Mononuclear cell (primary cell): ENCODE results near the gene HARBI1. TPM values are rescaled to one million over a fixed set of nuclear protein-coding genes. Genes with fewer than 3 reads are reported as not detected.
"Not testable (repeated sequence)": the region's sequence is repeated elsewhere in the genome, so short reads cannot be mapped to it uniquely, and the experiment has no call there.

ENCODE experiments used
- H3K27me3 ChIP-seq: 2 replicates; pipeline ENCODE4 v1.6.0; 2011; ENCODE audit warnings: low read length, control low read depth; ENCODE audit not compliant: insufficient read depth
- H3K4me1 ChIP-seq: 2 replicates; pipeline ENCODE4 v1.5.1; 2011; ENCODE audit warnings: mild to moderate bottlenecking, low read length, control low read depth; ENCODE audit not compliant: insufficient read depth
- H3K4me3 ChIP-seq: 2 replicates; pipeline ENCODE4 v1.5.1; 2011; ENCODE audit warnings: mild to moderate bottlenecking, low read length, moderate library complexity
- H3K9me3 ChIP-seq: 2 replicates; pipeline ENCODE4 v1.5.1; 2011; ENCODE audit warnings: low read depth, mild to moderate bottlenecking, control low read depth, low read length
- total RNA-seq: library from RNA; depleted of rRNA; stranded (reverse); fragments of >200 nt; gene quantifications from one replicate; pipeline ENCODE4 v1.2.3, GENCODE V29; 2012

Gene HARBI1
- total RNA-seq, 1 donor, result 10.6 TPM

DNA sequence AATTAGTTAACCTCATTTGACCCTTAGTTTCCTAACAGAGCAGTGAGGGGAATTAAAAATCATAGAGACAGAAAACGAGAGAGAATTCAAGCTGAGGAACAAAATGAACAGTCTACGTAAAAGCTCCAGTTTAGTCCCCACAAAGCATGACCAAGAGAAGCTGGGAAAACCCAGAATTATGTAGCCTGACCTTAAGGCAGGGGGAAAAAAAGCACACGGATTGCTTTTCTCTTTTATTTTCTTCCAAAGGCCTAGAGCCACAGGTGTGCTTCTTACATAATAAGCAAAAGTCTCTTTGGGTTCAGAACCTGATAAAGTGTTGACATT lies 22.7 kb downstream of the HARBI1 start:
- H3K27me3 ChIP-seq, result no peaks in the 10 kb centered on the region
- H3K4me3 ChIP-seq, result peak overlapping the region; percentile 92
- no peaks in the 10 kb centered on the region for H3K9me3 ChIP-seq
- H3K4me1 ChIP-seq, result peaks cover 32% of the 10 kb centered on the region

DNA sequence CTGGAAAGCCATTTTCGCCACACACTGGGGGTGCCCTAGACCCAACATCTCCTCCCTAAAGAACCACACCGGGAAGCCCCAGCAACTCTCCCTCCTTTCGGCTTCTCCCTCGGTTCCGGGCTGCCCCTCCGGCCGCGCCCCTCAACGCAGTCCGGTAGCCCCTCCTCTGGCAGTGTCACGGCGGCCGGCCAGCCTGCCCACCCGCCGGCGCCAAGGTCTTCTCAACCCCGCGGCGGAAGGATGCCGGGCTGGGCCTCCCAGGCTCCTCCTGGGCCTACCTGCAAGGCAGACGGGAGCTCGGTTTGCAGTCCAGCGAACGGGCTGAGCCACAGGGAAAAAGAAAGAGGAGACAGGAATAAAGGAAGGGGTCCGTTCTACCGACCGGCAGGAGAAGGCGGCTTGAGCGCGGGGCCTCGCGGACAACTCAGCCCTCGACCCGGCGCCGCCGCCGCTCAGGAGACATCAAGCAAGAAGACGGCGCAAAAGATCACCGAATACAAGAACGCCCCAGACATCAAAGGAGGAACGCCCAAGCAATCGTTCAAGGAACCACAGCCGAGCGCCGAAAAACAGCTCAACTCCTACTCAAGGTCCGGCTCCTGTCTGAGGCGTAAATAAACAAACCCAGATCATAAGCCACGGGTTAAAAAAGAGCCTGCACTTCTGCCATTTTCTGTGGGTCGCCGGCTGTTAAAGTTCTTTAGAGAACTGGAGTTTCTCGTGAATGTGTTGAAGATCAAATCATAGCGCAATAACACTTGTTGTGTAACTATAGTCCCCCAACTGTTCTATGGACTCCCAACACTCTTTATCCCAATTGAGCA lies 23.3 kb downstream of the HARBI1 start, which contains the start of gene AMBRA1:
TSS of gene AMBRA1 (minus strand) at position 474 of the 824 bp plus-strand sequence. CDS start 45,643 bp downstream, outside the sequence.
- no peaks in the 10 kb centered on the region for H3K9me3 ChIP-seq
- H3K27me3 ChIP-seq, result no peaks in the 10 kb centered on the region
- peak within 1 kb of the TSS; percentile 92 for H3K4me3 ChIP-seq
- H3K4me1 ChIP-seq, result peaks cover 32% of the 10 kb centered on the region

DNA sequence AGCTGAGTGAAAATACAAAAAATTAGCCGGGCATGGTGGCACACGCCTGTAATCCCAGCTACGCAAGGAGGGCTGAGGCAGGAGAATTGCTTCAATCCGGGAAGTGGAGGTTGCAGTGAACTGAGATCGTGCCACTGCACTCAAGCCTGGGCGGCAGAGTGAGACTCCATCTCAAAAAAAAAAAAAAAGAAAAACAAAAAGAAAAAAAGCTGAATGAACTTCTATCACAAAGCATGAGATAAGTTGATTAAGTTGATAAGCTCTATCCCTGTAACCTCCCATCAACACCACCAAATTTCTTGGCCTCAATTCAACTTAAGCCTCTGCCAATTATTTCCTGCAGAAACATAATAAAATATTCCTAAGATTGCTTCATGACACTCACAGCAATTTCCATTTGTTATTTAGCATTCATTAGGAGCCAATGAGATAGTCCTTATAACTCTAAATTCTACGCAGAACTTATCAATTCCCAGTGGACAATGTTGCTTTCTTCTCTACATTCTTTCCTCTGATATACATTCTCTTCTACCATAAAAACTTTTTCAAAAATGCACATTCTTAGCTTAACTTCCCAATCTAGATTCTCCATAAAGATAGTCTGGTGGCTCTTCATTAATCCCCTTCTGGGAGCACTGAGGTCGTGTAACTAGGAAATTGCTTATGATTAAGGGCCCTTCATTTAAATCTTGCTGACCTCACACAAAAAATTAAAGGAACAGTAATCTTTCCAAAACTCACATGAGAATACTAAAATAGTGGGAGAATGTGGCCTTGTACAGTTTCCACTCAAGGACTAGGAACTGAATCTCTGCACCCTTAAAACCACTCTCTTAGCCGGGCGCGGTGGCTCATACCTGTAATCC lies 26.1 kb downstream of the HARBI1 start:
- H3K27me3 ChIP-seq, result no peaks in the 10 kb centered on the region
- no peak overlapping the region for H3K4me3 ChIP-seq
- H3K4me1 ChIP-seq, result peaks cover 32% of the 10 kb centered on the region
- no peaks in the 10 kb centered on the region for H3K9me3 ChIP-seq

DNA sequence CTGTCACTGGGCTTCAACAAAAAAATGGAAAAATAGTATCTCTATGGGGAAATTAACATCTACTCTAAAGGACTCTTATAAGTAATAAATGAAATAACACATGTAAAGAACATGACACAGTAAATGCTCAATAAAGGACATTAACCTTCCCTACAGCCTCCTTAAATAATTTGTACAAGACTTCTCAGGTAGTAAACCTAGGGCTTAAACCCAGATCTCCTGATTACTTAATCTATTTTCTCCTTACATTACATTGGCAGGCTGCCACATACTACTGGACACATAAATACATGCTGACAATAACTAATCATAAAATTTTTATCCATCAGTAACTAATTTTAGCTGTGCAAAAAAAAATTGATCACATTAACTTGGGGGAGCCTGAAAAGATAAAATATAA lies 28.1 kb downstream of the HARBI1 start:
- no peaks in the 10 kb centered on the region for H3K27me3 ChIP-seq
- no peaks in the 10 kb centered on the region for H3K9me3 ChIP-seq
- no peak overlapping the region for H3K4me3 ChIP-seq
- peaks cover 26% of the 10 kb centered on the region for H3K4me1 ChIP-seq

DNA sequence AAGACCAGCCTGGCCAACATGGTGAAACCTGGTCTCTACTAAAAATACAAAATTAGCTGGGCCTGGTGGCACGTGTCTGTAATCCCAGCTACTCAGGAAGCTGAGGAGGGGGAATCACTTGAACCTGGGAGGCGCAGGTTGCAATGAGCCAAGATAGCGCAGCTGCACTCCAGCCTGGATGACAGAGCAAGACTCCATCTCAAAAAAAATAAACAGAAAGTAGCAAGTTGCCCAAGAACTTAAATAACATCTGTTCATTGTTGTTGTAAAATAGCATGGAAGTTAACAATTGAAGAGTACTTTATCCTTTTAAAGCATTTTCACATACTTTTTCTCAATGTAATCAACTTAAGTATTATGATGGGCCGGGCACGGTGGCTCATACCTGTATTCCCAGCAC lies 28.9 kb downstream of the HARBI1 start:
- H3K27me3 ChIP-seq, result no peaks in the 10 kb centered on the region
- no peak overlapping the region for H3K4me3 ChIP-seq
- peaks cover 22% of the 10 kb centered on the region for H3K4me1 ChIP-seq
- no peaks in the 10 kb centered on the region for H3K9me3 ChIP-seq

DNA sequence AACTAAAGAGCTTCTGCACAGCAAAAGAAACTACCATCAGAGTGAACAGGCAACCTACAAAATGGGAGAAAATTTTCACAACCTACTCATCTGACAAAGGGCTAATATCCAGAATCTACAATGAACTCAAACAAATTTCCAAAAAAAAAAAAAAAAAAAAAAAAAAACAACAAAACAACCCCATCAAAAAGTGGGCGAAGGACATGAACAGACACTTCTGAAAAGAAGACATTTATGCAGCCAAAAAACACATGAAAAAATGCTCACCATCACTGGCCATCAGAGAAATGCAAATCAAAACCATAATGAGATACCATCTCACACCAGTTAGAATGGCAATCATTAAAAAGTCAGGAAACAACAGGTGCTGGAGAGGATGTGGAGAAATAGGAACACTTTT lies 33.5 kb downstream of the HARBI1 start:
- not testable (repeated sequence) for H3K27me3 ChIP-seq, H3K9me3 ChIP-seq, H3K4me3 ChIP-seq, H3K4me1 ChIP-seq

DNA sequence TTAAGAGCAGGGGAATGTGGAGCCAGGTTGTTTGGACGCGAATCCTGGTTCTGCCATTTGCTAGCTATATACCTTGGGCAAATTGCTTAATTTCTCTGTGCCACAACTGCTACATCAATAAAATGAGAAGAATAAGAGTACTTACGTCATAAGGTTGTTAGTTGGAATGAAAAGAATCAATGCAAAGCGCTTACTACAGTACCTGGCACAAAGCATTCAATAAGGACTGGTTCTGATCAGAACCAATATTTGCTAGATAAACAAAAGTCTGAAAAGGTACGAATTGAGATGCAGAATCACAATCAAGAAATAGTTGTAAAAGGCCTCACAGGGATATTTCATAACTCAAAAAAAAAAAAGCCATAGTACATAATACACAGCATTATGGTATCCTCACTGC lies 34.4 kb downstream of the HARBI1 start:
- Histone ChIP-seq H3K27me3 (no peaks in the 10 kb centered on the region), H3K4me3 (no peak overlapping the region)

DNA sequence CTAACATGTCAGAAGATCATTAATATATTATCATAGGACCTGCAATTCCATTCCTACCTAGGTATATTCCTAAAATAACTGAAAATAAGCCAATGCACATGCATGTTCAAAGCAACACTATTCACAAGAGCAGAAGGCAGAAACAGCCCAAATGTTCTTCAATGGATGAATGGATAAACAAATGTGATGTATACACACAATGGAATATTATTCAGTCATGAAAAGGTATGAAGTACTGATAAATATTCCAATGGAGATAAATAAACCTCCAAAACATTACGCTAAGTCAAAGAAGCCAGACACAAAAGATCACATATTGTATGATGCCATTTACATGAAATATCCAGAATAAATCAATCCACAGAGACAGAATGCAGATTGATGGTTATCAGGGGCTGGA lies 40.0 kb downstream of the HARBI1 start:
- Histone ChIP-seq H3K27me3 (no peaks in the 10 kb centered on the region), H3K4me1 (no peaks in the 10 kb centered on the region), H3K4me3 (no peak overlapping the region), H3K9me3 (no peaks in the 10 kb centered on the region)

More for the DNA sequence above, 34.4 kb downstream of the HARBI1 start:
- Histone ChIP-seq H3K4me1 (no peaks in the 10 kb centered on the region), H3K9me3 (no peaks in the 10 kb centered on the region)

DNA sequence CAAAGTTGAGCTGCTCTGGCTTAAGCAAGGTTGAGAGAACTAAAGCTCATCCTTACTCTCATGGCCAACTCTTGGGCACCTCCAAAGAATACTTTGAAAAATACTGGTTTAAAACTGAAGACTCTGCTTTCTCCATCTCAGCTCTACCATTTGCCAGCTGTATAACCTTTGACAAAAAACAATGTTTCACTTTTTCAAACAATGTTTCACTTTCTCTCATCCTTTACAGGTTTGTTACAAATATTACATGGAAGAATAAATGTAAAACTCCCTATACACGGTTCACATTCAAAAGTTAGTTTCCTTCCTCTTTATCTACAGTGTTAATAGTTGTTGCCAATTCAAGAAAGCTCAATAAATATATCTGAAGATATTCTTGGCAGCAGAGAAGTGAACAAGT lies 42.4 kb downstream of the HARBI1 start:
- Histone ChIP-seq H3K27me3 (no peaks in the 10 kb centered on the region), H3K4me3 (no peak overlapping the region), H3K4me1 (peaks cover 4% of the 10 kb centered on the region), H3K9me3 (no peaks in the 10 kb centered on the region)

DNA sequence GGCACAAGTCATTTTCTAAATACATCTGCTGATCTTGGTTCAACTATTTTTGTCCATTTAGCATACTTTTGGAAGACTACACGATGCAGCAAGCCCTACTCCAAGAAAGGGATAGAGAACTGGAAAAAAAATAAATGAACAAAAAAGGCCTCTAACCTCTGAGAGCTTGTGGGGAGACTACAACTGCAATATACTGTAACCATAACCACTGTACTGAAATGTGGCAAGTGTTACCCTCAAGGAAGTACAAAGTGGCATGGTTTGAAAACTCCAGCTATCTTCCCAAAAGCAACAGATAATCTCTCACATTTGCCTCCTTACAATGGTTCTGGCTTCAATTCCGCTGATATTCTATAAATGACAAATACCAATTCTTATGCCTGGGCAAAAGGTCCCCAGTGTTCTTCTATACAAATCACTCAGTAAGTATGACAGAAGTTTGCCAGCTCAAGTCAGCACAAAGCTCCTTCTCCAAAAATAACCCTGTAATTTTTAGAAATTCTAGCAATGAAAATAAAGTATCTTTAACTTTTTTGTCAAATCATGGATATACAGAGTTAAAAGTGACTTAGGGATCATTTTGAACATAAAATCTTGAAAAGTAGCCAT lies 46.1 kb downstream of the HARBI1 start:
- Histone ChIP-seq H3K27me3 (no peaks in the 10 kb centered on the region), H3K4me1 (peaks cover 4% of the 10 kb centered on the region), H3K9me3 (no peaks in the 10 kb centered on the region), H3K4me3 (no peak overlapping the region)

DNA sequence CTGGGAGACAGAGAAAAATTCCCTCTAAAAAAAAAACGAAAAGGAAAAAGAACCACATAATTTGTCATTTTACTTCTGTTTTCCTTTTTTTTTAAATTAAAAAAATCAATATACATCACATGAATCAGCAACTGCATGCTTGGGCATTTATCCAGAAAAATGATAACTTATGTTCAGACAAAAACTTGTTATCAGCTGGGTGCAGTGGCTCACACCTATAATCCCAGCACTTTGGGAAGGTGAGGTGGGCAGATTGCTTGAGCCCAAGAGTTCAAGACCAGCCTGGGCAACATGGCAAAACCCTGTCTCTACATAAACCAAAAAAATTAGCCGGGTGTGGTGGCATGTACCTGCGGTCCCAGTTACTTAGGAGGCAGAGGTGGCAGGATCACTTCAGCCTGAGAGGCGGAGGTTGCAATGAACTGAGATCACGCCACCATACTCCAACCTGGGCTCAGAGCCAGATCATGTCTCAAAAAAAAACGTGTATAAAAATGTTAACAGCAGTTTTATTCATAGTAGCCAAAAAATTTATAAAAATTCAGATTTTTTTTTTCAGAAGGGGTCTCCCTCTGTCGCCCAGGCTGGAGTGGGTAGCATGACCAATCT lies 51.7 kb downstream of the HARBI1 start:
- Histone ChIP-seq H3K27me3 (no peaks in the 10 kb centered on the region), H3K4me3 (no peak overlapping the region), H3K4me1 (peaks cover 19% of the 10 kb centered on the region), H3K9me3 (no peaks in the 10 kb centered on the region)

DNA sequence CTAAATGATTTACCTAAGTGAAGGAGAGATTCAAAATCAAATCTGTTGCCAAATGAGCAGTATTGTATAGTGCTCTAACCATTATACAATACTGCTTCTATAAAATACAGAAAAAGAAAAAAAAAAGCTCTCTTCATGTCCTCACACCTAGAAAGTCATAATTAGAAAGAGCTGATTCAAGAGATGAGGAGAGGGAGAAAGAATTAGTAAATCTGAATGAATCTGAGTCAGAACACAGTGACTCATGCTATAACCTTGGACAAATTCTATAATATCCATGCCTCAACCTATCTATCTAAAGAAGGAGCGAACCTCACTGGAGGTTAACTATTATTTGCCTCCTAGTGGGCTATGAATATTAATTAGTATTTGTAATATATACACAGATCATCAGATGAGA lies 52.6 kb downstream of the HARBI1 start:
- H3K4me3 ChIP-seq, result no peak overlapping the region
- no peaks in the 10 kb centered on the region for H3K27me3 ChIP-seq
- no peaks in the 10 kb centered on the region for H3K9me3 ChIP-seq
- H3K4me1 ChIP-seq, result peaks cover 23% of the 10 kb centered on the region

DNA sequence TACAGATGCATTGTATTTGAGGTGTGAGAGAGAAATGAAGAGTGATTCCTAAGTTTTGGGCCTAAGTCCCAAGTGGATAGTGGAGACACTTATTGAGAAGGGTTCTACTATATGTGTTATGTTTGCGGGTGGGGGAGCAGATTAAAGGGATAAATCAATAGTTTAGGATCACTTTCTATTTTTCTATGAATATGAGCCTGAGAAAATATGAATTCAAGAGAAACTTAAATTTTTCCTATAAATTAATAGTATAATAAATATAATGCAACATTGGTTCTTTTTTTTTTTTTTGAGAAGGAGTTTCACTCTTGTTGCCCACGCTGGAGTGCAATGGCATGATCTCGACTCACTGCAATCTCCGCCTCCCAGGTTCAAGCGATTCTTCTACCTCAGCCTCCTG lies 54.5 kb downstream of the HARBI1 start:
- Histone ChIP-seq H3K27me3 (no peaks in the 10 kb centered on the region), H3K4me1 (peaks cover 23% of the 10 kb centered on the region), H3K9me3 (no peaks in the 10 kb centered on the region), H3K4me3 (no peak overlapping the region)

DNA sequence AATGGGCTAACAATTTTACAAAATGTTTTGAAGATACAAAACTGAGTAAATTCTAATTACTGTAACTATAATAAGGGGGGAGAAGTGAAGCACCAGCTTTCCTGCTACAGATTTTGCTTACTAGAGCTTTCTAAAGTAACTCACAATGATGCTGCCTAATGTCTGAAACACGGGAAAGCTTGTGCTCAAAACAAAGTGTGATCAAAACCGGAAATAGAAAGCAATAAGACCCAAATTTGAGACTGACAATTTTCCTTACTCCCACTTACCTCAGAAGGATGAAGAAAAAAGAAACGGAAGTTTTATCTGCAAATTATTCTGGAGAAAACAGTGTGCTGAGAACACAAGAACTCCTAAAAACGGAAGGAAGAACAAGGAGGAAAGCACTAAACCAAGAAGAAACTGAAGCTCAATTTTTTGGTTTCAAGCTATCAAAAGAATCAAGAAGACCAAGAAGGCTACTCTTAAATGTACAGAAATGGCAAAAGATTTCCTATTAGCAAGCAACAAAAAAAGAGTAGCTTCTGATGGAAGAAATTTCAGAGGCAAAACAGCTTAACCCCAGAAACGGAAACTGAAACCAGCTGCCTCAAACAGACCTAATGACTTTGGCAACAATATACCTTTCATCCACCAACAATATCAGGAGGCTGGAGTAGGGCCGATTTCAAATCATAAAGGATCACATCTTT lies 56.6 kb downstream of the HARBI1 start:
- Histone ChIP-seq H3K9me3 (no peaks in the 10 kb centered on the region), H3K4me1 (peaks cover 23% of the 10 kb centered on the region), H3K27me3 (no peaks in the 10 kb centered on the region), H3K4me3 (peak overlapping the region; percentile 22)
